Measurements from ENCODE around the gene HDGFL3. TPM values are rescaled to one million over a fixed set of nuclear protein-coding genes. Genes with fewer than 3 reads are reported as not detected.

Gene HDGFL3
- total RNA-seq, 1 donor from 2014 or later: 231 TPM

DNA sequence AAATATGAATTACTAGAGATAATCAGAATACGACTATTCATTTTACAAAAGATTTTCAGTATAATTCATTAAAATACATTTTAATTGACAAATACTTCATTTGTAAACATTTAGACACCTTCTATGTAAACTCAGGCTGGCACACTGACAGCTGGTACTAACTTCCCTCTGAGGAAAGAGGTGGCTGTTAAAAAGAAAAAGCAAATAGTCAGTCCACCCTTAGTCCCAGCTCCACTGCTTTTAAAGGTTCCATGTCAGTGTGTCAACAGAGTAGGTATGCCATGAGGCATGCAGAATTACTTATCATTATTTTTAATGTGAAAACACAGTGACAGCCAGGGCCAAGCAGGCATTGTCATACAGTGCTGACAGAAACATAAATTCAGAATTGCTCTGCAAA lies 84.1 kb downstream of the HDGFL3 start:
- H3K36me3 ChIP-seq: no peaks in the 10 kb centered on the region
- H3K27ac ChIP-seq: no peak overlapping the region
- no peak overlapping the region for H3K9ac ChIP-seq
- Mint-ChIP-seq H3K9me3 (no peaks in the 10 kb centered on the region), H3K36me3 (no peaks in the 10 kb centered on the region), H3K4me1 (no peaks in the 10 kb centered on the region), H3K27me3 (ENCODE audit: insufficient read depth, low read depth) (no peaks in the 10 kb centered on the region), H3K27ac (no peak overlapping the region), H3K4me3 (no peak overlapping the region)
- no peak overlapping the region for H3K4me2 ChIP-seq
- H3K79me2 ChIP-seq (ENCODE audit: low read depth): no peaks in the 10 kb centered on the region
- H2AFZ ChIP-seq (replicated peaks): no peak overlapping the region
- no peaks in the 10 kb centered on the region for H3K4me1 ChIP-seq
- DNase-seq (ENCODE audit: low spot score): no peak
- no peaks in the 10 kb centered on the region for H4K20me1 ChIP-seq (ENCODE audit: low read depth)
- H3K27me3 ChIP-seq: no peaks in the 10 kb centered on the region
- no peak overlapping the region for H3K4me3 ChIP-seq
- no peaks in the 10 kb centered on the region for H3F3A ChIP-seq (ENCODE audit: low read depth)
- no peaks in the 10 kb centered on the region for H3K9me3 ChIP-seq (ENCODE audit: low read depth)
- TF ChIP-seq EZH2phosphoT487 (IDR thresholded peaks at IDR 0.05) (no peak), EZH2 (IDR thresholded peaks at IDR 0.05) (no peak)
- TF ChIP-seq, protein P1, sequence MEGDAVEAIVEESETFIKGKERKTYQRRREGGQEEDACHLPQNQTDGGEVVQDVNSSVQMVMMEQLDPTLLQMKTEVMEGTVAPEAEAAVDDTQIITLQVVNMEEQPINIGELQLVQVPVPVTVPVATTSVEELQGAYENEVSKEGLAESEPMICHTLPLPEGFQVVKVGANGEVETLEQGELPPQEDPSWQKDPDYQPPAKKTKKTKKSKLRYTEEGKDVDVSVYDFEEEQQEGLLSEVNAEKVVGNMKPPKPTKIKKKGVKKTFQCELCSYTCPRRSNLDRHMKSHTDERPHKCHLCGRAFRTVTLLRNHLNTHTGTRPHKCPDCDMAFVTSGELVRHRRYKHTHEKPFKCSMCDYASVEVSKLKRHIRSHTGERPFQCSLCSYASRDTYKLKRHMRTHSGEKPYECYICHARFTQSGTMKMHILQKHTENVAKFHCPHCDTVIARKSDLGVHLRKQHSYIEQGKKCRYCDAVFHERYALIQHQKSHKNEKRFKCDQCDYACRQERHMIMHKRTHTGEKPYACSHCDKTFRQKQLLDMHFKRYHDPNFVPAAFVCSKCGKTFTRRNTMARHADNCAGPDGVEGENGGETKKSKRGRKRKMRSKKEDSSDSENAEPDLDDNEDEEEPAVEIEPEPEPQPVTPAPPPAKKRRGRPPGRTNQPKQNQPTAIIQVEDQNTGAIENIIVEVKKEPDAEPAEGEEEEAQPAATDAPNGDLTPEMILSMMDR (IDR thresholded peaks at IDR 0.05): no peak

DNA sequence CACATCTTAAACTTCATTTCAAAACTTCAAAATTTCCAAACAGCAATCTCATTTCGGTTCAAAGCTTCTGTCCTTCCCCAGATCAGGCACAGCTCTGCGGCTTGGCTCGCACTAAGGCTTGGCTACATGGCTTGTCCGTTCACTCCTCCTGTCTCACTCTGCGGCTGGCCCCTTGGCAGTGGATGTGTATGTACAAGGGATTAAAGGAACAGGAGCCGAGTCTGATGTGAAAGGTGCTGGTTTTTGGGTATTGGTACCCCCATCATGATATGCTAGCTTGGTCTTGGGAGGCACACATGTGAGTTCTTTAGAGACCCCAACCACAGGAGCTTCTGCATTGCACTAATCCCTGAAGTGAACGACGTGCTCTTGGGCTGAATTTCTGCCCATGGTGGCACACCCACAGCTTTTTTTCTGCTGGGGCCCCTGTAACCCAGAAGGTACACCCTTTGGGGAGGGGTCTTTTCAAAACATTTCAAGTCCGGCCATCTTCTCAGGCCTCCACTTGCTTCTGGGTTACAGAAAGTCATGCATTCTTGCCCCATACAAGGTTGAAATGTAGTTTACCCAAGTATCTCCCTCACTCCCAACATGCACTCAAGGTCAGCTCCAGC lies 87.5 kb downstream of the HDGFL3 start:
- Histone ChIP-seq H3K36me3 (no peaks in the 10 kb centered on the region), H3K27me3 (no peaks in the 10 kb centered on the region), H3K27ac (no peak overlapping the region), H4K20me1 (ENCODE audit: low read depth) (no peaks in the 10 kb centered on the region), H3K79me2 (ENCODE audit: low read depth) (no peaks in the 10 kb centered on the region), H3K4me3 (no peak overlapping the region), H3K4me1 (no peaks in the 10 kb centered on the region), H3K9ac (no peak overlapping the region), H3F3A (ENCODE audit: low read depth) (no peaks in the 10 kb centered on the region), H3K4me2 (no peak overlapping the region), H3K9me3 (ENCODE audit: low read depth) (no peaks in the 10 kb centered on the region), H2AFZ (replicated peaks) (no peak overlapping the region)
- Mint-ChIP-seq H3K27me3 (ENCODE audit: insufficient read depth, low read depth) (no peaks in the 10 kb centered on the region), H3K4me3 (no peak overlapping the region), H3K9me3 (no peaks in the 10 kb centered on the region), H3K27ac (no peak overlapping the region), H3K36me3 (peaks cover 1% of the 10 kb centered on the region), H3K4me1 (no peaks in the 10 kb centered on the region)
- TF ChIP-seq EZH2phosphoT487 (IDR thresholded peaks at IDR 0.05) (no peak), EZH2 (IDR thresholded peaks at IDR 0.05) (no peak)
- TF ChIP-seq, protein P1 (IDR thresholded peaks at IDR 0.05): no peak
- DNase-seq (ENCODE audit: low spot score): no peak

DNA sequence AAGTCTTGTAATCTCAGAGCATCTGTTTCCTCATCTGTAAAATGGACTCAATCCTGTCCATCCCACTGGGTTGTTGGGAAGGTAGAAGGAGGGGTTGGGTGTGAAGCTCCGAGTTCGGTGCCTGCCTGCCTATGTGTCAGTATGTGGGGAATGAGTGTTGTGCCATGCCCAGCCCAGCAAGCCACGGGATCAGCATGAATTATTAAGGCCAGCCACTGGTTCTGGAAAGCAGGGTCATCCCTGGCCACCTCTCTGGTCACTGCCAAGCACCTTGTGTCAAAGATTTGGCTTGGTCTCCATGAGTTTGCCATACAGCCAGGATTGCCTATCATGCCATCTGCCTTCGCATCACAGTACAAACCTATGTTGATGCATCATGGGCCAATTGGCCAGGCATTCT lies 88.7 kb downstream of the HDGFL3 start:
- Mint-ChIP-seq H3K4me3 (no peak overlapping the region), H3K9me3 (no peaks in the 10 kb centered on the region)

More for the DNA sequence above, 88.7 kb downstream of the HDGFL3 start:
- Histone ChIP-seq H3K4me2 (no peak overlapping the region), H3K27me3 (no peaks in the 10 kb centered on the region), H3K4me3 (no peak overlapping the region), H4K20me1 (ENCODE audit: low read depth) (no peaks in the 10 kb centered on the region), H3K9me3 (ENCODE audit: low read depth) (no peaks in the 10 kb centered on the region), H3K79me2 (ENCODE audit: low read depth) (no peaks in the 10 kb centered on the region), H3K27ac (no peak overlapping the region), H3K4me1 (no peaks in the 10 kb centered on the region), H3K9ac (no peak overlapping the region), H3K36me3 (no peaks in the 10 kb centered on the region), H2AFZ (replicated peaks) (no peak overlapping the region), H3F3A (ENCODE audit: low read depth) (no peaks in the 10 kb centered on the region)
- Mint-ChIP-seq H3K36me3 (peaks cover 1% of the 10 kb centered on the region), H3K4me1 (no peaks in the 10 kb centered on the region), H3K27ac (no peak overlapping the region), H3K27me3 (ENCODE audit: insufficient read depth, low read depth) (no peaks in the 10 kb centered on the region)
- no peak for DNase-seq (ENCODE audit: low spot score)
- TF ChIP-seq EZH2phosphoT487 (IDR thresholded peaks at IDR 0.05): no peak
- no peak for TF ChIP-seq EZH2 (IDR thresholded peaks at IDR 0.05)
- TF ChIP-seq, protein P1 (IDR thresholded peaks at IDR 0.05): no peak

All from neural progenitor cell (in vitro differentiated cells).